RWPE1 (cell line): ENCODE data around the gene ATP1A4.

Experiments used
- CTCF ChIA-PET: fragments of 350-600 bp; sonication (Branson Sonifier 250); formaldehyde crosslinking; extraction: SDS; loops from one replicate; lab custom pipeline; 2021; lab: Yijun Ruan, JAX
- POLR2A ChIA-PET: fragments of 400-600 bp; formaldehyde crosslinking; extraction: SDS; loops from one replicate; lab custom pipeline; 2020; ENCODE audit warnings: antibody characterized with exemption; ENCODE audit not compliant: low non-redundant PET; lab: Yijun Ruan, JAX
- DNase-seq: peaks from one replicate; pipeline ENCODE4 v3.0.0; 2012; ENCODE audit warnings: low spot score
- H3K27ac ChIP-seq: fragments of 450-650 bp; 2 replicates; pipeline ENCODE4 v1.5.1; 2017
- CTCF ChIP-seq: fragments of 450-650 bp; conservative IDR thresholded peaks from 2 replicates; pipeline ENCODE4 v1.5.1; 2017; ENCODE audit warnings: low read depth, mild to moderate bottlenecking

ATP1A4 gene

GRCh38 chr1:160197231-160197630, 45.8 kb downstream of the ATP1A4 start:
- TF ChIP-seq CTCF, result no peak
- no peak for DNase-seq
- POLR2A ChIA-PET, result interaction anchor here (0.5 kb wide), 1 partner anchor 64 kb away, joined by 3 read pairs; no protein-coding TSS in a partner anchor
- CTCF ChIA-PET, result interaction anchor here (0.6 kb wide), 1 partner anchor 1092 kb away, joined by 3 read pairs; no protein-coding TSS in a partner anchor
- no peak overlapping the region for H3K27ac ChIP-seq

GRCh38 chr1:160200786-160201185, 49.4 kb downstream of the ATP1A4 start:
- no peak for DNase-seq
- TF ChIP-seq CTCF, result no peak
- ChIA-PET POLR2A (no interaction called here), CTCF (no interaction called here)
- H3K27ac ChIP-seq, result no peak overlapping the region

GRCh38 chr1:160204526-160205241, 53.3 kb downstream of the ATP1A4 start:
- CTCF ChIA-PET, result interaction anchor here (0.7 kb wide), 2 partner anchors 11 to 106 kb away, joined by 3 to 5 read pairs; no protein-coding TSS in a partner anchor
- DNase-seq, result no peak
- no peak for TF ChIP-seq CTCF
- peak overlapping the region; percentile 81 for H3K27ac ChIP-seq
- POLR2A ChIA-PET, result no interaction called here

GRCh38 chr1:160205242-160206035, 54.0 kb downstream of the ATP1A4 start, which contains the start of gene PEA15:
Gene PEA15, plus strand, starts transcription at chr1:160205384. Its CDS starts 6,161 bp downstream, at chr1:160211545.
- no peak for TF ChIP-seq CTCF
- CTCF ChIA-PET, result interaction anchor here (0.7 to 1.0 kb wide), 2 partner anchors 16 to 107 kb away, joined by 5 read pairs; no protein-coding TSS in a partner anchor
- peak within 1 kb of the TSS; percentile 81 for H3K27ac ChIP-seq
- POLR2A ChIA-PET, result no interaction called here
- DNase-seq, result peak; percentile 90

- ChIA-PET CTCF (interaction anchor here (1.0 kb wide), 1 partner anchor 17 kb away, joined by 5 read pairs; no protein-coding TSS in a partner anchor), POLR2A (no interaction called here)
- TF ChIP-seq CTCF, result no peak
- DNase-seq, result peak; percentile 57
- H3K27ac ChIP-seq, result peak overlapping the region; percentile 81
Observed at GRCh38 chr1:160206036-160206389, 54.6 kb downstream of the ATP1A4 start.

- TF ChIP-seq CTCF, result no peak
- ChIA-PET CTCF (interaction anchor here (0.7 to 1.0 kb wide), 2 partner anchors 17 to 126 kb away, joined by 5 read pairs; no protein-coding TSS in a partner anchor), POLR2A (no interaction called here)
- H3K27ac ChIP-seq, result peak overlapping the region; percentile 81
- DNase-seq, result peak; percentile 80
Observed at GRCh38 chr1:160206421-160207117, 55.2 kb downstream of the ATP1A4 start.
